HG03060 (cell line): ENCODE results near the gene MATN1.
"Not testable (repeated sequence)": the region's sequence is repeated elsewhere in the genome, so short reads cannot be mapped to it uniquely, and the experiment has no call there.

Experiments
- ATAC-seq: cut with Tn5 transposase; IDR thresholded peaks from one replicate; pipeline ENCODE4 v1.9.1; 2021; ENCODE audit warnings: low read depth, moderate number of reproducible peaks; ENCODE audit not compliant: unreplicated experiment

The MATN1 gene

DNA sequence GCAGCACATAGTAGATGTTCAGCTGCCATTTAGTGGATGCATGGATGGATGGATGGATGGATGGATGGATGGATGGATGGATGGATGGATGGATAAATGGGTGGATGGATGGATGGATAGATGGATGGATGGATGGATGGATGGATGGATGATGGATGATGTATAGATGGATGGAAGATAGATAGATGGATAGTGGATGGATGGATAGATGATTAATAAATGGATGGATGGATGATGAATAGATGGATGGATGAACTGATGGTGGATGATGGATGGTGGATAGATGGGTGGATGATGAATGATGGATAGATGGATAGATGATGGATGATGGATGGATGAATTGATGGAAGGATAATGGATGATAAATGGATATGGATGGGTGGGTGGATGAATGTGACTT is 20.6 kb downstream of the MATN1 start:
- ATAC-seq = no peak

DNA sequence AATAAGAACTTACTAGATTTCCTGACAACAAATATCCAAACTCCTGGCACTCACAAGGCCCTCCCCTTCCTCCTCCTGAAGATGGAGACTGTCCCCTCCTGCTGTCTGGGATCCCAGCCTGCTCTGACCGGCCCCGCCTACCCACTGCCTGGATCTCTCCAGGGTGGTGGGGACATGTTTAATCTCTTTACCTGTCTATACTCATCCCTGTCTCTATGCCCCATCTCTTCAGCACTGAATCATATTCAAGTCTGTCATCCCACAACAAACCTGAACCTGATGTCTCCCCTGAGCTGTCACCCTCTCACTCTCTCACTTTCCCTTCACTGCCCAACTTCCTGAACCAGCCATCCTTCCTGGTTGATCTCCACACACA is 22.1 kb downstream of the MATN1 start:
- ATAC-seq = no peak

DNA sequence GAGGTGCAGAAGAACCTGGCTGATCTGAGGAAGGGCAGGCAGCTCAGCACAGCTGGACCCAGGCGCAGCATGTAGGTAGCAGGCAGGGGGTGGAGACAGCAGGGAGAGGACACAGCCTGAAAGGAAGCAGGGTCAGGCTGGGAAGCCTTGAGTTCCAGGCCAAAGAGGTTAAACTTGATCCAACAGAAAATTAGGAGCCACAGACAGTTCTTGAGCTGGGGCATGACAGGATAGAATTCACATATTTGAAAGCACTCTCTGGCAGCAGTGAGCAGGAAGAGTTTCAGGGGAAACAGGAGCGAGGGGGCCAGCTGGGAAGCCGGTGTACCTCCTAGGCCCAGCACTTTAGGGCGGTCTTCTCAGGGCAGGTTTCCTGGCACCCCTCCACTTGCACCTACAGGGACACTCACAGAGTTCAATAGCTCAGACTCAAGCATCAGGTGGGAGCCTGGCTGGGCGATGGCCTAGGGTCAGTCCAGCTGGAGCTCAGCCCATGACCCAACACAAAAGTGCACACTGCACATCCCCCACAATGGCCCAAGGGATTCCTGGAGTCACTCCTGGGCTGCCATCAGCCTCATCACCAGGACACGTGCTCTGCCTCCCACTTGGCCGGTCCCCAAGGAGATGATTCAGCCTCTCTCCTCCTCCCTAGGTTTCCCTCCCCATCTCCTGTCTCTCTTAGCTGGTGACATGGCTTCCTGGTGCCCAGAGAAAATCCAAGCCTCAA is 22.7 kb downstream of the MATN1 start:
- no peak for ATAC-seq

DNA sequence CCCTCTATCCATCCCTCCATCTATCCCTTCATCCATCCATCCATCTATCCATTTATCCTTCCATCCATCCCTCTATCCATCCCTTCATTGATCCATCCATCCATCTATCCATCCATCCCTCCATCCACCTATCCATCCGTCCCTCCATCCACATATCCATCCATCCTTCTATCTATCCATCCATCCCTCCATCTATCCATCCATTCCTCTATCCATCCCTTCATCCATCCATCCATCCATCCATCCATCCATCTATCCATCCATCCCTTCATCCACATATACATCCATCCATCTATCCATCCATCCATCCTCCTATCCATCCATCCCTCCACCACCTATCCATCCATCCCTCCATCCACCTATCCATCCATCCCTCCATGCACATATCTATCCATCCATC is 23.6 kb downstream of the MATN1 start:
- no peak for ATAC-seq

DNA sequence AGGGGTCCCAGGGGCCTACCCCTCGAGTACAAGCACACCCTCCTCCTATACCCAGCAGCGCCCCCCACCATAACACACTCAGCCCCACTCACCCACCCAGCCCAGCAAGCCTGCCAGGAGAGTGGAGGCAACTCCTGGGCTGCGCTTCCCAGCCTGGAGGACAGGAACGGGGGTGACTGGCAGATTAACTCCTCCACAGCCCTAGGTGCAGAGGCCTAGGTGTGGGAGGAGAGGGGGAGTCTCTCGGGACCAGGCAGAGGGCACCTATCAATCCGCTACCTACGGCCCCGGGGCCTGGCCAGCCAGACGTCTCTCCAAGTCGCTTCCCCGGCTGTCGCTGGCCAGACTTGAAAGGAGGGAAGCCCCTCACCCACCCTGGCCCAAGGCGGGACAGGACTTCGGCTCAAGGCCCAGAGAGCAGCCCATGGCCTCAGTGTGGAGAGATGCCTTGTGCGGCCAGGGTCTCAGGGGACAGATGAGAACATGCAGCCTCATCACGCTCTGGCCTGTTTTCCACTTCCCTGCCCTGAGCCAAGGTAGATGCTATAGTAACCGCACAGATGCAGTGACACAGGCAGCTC is 24.9 kb downstream of the MATN1 start:
- ATAC-seq = no peak

DNA sequence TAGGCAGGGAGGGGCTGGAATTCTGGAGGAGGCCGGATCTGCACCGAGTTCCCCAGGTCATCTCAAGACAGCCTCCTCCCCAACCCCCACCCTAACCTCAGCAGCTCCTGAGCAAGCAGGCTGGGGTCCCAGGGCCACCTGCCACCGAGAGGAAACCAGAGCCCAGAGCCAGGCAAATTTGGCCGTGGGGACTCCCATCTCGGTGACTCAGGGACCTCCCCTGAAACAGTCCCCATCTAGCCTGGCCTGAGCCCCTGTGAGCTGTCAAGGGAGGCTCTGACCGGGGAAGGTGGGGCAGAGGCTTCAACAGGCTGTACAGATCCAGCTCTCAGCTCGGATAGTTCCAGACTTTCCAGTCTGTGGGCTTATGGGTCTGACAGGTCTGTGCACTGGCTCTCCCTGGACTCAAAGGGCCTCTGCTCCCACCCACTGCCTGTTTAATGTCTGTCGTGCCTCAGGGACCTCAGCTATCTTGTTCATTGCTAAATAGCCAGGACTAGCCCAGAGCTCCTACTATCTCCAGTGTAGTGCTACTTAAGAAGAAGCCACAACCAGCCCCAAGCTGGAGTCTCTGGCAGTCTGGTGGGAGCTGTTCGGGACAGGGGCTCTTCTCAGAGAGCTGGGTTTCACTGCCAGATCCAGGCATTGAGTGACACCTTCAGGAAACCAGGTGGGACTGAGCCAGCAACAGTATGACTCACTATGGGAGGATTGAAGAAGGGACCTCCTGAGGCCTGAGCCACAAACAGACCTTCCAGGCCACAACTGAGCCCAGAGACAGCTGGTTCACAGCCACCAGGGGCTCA is 25.6 kb downstream of the MATN1 start:
- no peak for ATAC-seq

DNA sequence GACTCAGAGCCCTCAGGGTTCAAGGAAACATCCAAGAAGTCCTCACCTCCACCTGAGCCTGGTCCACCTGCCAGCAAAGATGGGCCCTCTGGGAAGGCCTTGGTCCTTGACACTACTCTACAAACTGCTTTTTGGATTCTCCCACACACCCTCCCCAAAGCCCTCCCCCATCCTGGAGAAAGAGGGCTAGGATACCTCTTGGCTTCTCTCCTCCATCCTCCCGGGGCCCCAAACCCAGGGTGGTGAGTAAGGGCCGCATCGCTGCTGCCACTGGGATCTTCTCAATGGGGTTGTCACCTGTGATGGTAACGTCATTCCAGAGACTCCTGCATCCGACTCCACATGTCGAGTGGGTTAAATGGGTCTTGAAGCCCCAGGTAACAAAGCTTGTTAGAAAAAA is 26.6 kb downstream of the MATN1 start:
- ATAC-seq = no peak

DNA sequence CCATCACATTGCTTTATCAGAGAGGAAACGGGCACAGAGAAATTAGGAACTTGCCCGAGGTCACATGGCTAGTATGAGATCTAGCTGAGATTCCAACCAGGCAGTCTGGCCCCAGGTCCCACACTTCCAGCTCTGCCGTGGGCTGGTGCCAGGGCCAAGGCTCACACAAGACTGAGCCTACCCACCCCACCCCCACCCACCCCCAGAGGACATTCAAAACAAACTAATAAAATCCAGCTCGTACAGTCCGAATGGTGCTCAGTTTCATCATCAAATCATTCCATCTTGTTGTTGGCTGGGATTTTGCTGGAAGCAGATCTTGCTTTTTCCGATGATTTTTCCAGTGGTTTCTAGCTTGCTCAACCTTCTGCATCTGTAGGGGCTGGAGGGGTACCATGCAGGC is 27.9 kb downstream of the MATN1 start:
- ATAC-seq = no peak

DNA sequence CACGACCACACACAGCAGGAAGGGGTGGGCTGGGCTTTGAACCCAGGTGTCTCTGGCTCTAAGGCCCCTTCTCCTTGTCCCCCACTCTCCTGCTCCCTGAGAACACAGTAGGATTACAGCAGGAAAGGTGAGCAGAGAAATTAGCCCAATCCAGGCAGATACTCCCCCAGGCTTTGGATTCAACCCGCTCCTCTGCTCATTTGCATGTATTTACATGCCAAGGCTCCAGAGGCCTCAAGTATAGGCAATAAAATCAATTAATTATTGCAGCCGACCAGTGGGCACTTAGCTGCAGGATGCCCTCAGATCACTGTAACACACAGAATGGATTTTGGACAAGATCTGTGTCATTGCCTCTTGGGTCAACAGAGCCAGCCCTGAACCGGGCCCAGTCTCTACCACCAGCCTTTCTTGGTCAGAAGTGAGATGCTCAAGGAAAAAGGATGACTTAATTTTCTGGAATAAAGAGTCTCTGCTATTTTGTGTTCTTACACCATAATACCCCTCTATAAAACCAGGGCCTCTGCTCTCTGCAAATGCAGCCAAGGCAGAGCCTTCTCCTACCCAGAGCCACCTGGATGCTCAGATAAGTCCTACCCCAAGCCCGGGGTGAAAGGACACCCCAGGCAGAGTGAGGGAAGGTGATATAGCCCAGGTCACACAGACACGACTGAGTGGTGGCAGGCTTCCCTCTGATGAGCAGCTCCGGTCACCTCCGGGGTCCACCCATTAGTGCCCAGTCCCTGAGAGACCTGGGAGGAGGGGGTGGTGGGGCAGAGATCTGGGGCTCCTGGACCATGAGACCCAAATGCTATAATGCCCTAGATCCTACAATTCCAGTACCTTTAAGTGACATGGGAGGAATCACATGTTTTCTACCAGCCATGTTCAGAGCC is 28.9 kb downstream of the MATN1 start:
- ATAC-seq = no peak

DNA sequence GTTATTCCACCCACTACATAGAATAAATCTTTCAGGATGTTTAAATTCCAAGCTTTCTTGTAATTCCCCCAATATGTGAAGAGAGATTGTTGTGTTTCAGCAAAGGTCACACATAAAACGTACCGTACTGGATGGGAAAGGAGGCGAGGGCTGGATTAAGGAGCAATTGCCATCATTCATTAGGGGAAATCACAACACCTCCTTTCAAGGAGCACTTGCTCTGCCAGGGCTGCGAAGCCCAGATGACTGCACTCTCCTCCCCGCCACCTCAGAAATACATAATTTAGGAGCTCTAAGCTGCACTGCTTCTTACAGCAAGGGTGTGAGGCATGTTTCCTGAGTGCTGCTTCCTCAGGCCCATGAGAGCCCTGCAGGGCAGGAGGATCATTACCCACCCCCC is 29.6 kb downstream of the MATN1 start:
- no peak for ATAC-seq

DNA sequence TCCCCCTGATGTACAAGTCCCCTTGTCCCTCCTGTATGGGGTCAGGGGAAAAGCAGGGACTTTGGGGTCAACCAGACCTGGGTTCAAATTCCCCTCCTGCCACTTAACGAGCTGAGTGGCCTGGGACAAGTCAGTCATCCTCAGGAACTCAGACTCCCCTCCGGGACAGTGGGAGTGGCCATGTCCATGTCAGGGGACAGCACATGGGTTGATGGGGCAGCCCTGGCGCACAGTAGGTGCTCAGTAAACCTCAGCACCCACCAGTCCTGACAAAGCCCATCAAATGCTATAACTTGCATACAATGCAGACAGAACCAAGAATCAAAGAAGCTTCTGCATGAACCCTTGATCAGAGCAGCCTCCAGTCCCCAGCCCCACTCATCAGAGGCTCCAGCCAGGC is 30.0 kb downstream of the MATN1 start:
- no peak for ATAC-seq

DNA sequence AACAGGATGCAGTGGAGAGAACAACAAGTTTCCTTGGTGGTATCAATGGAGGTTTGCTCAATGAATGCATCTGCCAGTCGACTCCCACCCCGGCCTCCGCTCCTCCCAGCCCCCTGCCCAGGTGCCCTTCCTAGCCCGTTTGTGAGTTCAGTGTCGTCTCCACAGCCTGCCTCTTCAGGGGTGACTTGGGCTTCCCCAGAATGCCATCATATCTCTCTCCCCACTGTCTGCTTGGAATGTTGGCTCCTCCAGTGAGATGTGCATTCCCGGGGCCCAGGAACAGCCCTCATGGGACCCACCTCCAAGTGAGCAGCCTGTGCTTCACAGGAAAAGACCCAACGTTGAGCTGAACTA is 30.5 kb downstream of the MATN1 start:
- ATAC-seq = no peak

DNA sequence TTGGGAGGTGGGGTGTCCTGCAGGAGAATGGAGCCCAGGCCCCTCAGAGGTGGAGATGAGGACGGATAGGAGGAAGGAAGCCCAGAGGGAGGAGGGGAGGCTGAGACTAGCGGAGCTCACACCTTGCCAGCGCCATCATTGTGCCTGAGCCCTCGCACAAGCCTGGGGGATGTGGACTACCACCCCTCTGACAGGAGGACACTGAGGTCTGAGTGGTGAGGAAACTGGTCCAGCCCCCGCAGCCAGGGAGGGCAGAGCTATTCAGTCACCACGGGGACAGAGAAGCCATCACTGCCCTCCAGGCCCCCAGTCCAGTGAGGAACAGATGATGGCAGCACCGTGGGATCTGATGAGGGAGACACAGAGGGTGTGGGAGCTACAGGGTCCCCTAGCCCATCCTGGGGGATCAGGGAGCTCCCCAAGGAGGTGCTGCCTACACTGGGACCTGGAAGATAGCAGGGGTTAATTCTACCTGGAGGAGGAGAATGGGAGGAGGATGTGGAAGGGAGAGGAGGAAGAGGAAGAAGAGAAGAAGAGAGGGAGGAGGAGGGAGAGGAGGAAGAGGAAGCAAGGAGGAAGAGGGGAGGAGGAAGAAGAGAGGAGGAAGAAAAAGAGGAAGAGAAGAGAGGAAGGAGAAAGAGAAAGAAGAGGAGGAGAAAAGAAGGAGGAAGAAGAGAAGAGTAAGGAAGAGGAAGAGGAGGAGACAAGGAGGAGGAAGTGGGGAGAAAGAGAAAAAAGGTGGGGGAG is 31.0 kb downstream of the MATN1 start:
- no peak for ATAC-seq

DNA sequence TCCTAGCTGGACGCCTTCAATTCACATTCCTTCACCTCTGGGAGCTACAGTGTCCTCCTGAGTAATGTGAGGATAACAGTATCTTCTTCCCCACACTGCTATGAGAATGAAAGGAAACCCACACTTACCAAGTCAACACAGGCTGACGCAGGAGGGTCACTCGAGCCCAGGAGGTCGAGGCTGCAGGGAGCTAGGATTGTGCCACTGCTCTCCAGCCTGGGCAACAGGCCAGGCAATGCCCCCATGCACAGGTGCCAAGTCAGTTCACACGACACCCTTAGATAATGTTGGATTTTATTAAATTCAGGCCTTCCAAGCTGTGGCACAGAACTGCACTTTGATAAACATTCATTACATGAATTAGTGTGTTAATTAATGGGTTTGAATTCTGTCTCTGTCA is 31.9 kb downstream of the MATN1 start:
- no peak for ATAC-seq

DNA sequence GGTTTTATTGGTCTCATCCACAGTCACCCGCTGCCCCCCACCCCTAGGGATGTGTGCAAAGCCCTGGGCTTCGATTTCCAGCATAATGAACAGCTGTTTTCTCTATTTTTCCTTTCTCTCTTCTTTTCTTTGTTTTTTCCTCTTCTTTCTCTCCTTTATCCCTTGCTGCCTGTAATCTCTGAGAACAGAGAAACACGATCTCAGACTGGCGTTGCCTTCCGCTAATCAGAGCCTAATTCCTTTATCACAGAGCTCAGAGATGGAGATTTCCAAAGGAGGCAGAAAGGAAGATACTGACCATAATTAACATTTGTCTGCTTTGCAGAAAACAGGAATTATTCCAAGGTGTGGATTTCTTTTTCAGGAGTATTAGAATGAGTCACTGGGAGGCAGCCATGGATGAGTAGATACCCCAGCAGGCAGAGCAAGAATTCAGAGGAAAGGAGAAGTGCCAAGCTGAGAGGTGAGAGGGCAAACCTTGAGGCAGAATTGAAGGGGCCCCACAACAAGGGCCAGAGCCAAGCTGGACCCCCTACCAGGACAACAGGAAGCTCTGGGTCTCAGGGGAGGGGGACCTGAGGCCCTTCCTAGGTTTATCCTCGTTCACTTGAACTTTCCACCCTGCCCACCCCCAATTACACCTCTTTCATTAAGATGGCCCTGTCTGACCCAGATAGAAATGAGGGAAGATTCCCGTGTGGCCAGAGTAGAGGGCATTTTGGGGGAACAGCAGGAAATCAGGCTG is 33.3 kb downstream of the MATN1 start:
- ATAC-seq = no peak

DNA sequence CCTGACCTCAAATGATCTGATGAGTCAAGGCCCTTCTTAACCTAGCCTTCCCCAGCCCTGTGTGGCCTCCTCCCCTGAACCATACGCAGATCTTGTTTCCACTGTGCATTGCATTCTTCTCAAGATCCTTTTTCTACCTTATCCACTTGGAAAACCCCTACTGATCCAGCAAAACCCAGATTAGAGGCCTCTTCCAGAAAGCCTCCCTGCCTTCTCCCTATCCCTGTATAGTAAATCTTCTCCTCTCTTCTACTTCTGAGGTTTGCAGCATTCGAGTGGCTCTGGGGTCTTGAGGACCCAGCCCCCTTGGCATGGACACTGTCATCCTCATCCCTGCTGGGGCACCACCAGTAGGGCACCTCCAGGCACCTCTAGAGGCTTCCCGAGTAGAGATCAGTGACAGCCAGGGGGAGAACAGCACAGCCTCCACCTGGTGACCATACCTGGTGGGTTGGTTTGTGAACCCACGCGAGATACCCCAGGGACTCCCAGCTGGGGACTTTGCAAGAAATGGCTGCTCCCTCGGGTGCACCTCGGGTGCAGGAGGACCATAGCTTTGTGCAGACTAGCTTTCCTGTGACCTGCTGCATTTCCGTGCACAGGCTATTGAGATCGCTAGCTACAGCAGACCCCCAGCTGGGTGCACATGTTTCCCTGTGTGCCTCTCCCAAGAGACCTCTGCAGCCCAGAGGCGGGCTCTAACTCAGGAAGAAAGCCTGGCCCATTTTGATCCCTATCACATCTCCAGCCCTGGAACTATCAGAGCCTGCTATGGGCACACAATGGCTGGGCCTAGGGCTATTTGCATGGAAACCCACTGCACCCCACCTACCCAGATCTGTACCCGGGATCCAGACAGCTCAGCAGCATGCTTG is 34.2 kb downstream of the MATN1 start:
- no peak for ATAC-seq

DNA sequence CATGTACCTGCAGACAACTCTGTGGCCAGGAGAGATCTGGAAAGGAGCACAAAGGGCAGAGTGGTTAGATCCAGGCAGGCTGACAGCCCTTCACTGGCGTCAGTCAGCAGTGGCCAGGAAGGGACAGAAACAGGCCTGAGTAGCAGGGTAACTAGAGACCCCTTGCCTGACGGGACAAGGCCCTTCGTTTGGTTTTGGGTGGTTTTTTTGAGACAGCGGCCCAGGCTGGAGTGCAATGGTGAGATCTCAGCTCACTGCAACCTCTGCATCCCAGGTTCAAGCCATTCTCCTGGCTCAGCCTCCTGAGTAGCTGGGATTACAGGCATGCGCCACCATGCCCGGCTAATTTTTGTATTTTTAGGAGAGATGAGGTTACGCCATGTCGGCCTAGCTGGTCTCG is 34.9 kb downstream of the MATN1 start:
- ATAC-seq = not testable (repeated sequence)

DNA sequence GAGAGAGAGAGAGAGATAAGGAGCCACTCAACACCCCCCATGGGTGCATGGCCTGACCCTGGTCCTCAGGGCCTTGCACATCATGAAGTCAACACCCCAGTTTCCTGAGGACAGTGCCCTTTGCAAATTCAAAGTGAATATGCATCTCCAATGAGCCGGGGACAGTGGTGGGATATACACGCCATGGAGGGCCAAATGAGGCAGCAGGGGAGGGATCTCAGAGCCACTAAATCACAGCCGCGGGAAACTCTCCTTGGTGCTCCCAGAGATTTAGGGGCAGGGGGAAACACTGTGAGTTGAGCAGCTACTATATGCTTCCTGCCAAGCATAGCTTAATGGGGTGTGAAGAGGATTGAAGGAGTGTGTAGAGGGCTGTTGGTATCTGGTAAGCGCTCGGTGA is 35.5 kb downstream of the MATN1 start:
- ATAC-seq = no peak
